GM23248 (cell line): ENCODE data around the gene STX18. TPM values are rescaled to one million over a fixed set of nuclear protein-coding genes. Genes with fewer than 3 reads are reported as not detected.

Experiments used
- DNase-seq: peaks from one replicate; pipeline ENCODE4 v3.0.0-alpha.2; 2015
- H2AFZ ChIP-seq: fragments of 200-600 bp; sonication (generic); 2 replicates; pipeline ENCODE4 v1.6.1; 2016; ENCODE audit warnings: antibody characterized with exemption
- H3F3A ChIP-seq: fragments of 200-600 bp; sonication (generic); 2 replicates; pipeline ENCODE4 v1.6.1; 2016; ENCODE audit warnings: mild to moderate bottlenecking, antibody characterized with exemption, mixed run types; ENCODE audit not compliant: insufficient read depth
- H3K27ac ChIP-seq: fragments of 200-600 bp; sonication (generic); 2 replicates; pipeline ENCODE4 v1.5.1; 2016; ENCODE audit warnings: mild to moderate bottlenecking
- H3K27me3 ChIP-seq: fragments of 200-600 bp; sonication (generic); replicated peaks from 2 replicates; pipeline ENCODE4 v1.6.1; 2016; ENCODE audit warnings: mild to moderate bottlenecking; ENCODE audit not compliant: insufficient read depth
- H3K36me3 ChIP-seq: fragments of 200-600 bp; sonication (generic); 2 replicates; pipeline ENCODE4 v1.6.1; 2016; ENCODE audit warnings: low read depth, mild to moderate bottlenecking
- H3K4me1 ChIP-seq: fragments of 200-600 bp; sonication (generic); 2 replicates; pipeline ENCODE4 v1.6.1; 2016; ENCODE audit warnings: mild to moderate bottlenecking; ENCODE audit not compliant: insufficient read depth
- H3K4me2 ChIP-seq: fragments of 200-600 bp; sonication (generic); one replicate; pipeline ENCODE4 v1.6.1; 2016; ENCODE audit warnings: mild to moderate bottlenecking; ENCODE audit not compliant: unreplicated experiment
- H3K4me3 ChIP-seq: fragments of 200-600 bp; sonication (generic); 2 replicates; pipeline ENCODE4 v1.5.1; 2016; ENCODE audit warnings: mild to moderate bottlenecking
- H3K79me2 ChIP-seq: fragments of 200-600 bp; sonication (generic); 2 replicates; pipeline ENCODE4 v1.6.1; 2016; ENCODE audit warnings: mild to moderate bottlenecking; ENCODE audit not compliant: insufficient read depth
- H3K9ac ChIP-seq: fragments of 200-600 bp; sonication (generic); 2 replicates; pipeline ENCODE4 v1.6.1; 2016; ENCODE audit warnings: mild to moderate bottlenecking
- H3K9me2 ChIP-seq: fragments of 200-600 bp; sonication (generic); 2 replicates; pipeline ENCODE4 v1.6.1; 2016; ENCODE audit warnings: mixed run types, mild to moderate bottlenecking, moderate library complexity; ENCODE audit not compliant: insufficient read depth
- H3K9me3 ChIP-seq: fragments of 200-600 bp; sonication (generic); one replicate; pipeline ENCODE4 v1.6.1; 2017; ENCODE audit warnings: low read depth
- H4K20me1 ChIP-seq: fragments of 200-600 bp; sonication (generic); 2 replicates; pipeline ENCODE4 v1.6.0; 2016; ENCODE audit not compliant: insufficient read depth
- EZH2 ChIP-seq: fragments of 200-600 bp; sonication (generic); IDR thresholded peaks from 2 replicates; pipeline ENCODE4 v1.6.1; 2018; ENCODE audit warnings: antibody characterized with exemption, mild to moderate bottlenecking; ENCODE audit not compliant: insufficient read depth, poor library complexity, severe bottlenecking
- EZH2phosphoT487 ChIP-seq: fragments of 200-600 bp; sonication (generic); IDR thresholded peaks from 2 replicates; pipeline ENCODE4 v1.6.1; 2018; ENCODE audit warnings: antibody characterized with exemption, moderate library complexity, mild to moderate bottlenecking, low read depth; ENCODE audit not compliant: insufficient read depth
- WGBS, 2 experiments: methylation state at CpG; one replicate each; pipeline ENCODE4 v1.1.6; 2015 to 2017; ENCODE audit warnings: low lambda C conversion rate in 2 of 2, low coverage in 1 of 2; ENCODE audit errors: missing lambda C conversion rate in 2 of 2; 5-methylcytosine and 5-hydroxymethylcytosine counted together
- in situ Hi-C: fragments of 300-500 bp; cut with MboI; formaldehyde crosslinking; loops from 2 replicates; pipeline ENCODE4 v1.15.0; 2020
- polyA plus RNA-seq: library from polyadenylated mRNA; unstranded; fragments of >200 nt; fragmentation: Nextera tagmentation; extraction: Ambion mirVana; gene quantifications from 2 replicates; pipeline ENCODE4 v1.2.1, GENCODE V29; 2016
- total RNA-seq: library from RNA; depleted of rRNA; stranded (reverse); fragments of >200 nt; shearing (Covaris generic); gene quantifications from 2 replicates; pipeline ENCODE4 v1.2.3, GENCODE V29; 2014

STX18 gene
- total and polyA plus RNA-seq, 2 experiments from 2014 or later, result 39.2 to 42.6 TPM

GRCh38 chr4:4529392-4529791, 12.5 kb downstream of the STX18 start:
- H3K4me2 ChIP-seq, result no peak overlapping the region
- no peak overlapping the region for H2AFZ ChIP-seq
- H3K9ac ChIP-seq, result no peak overlapping the region
- DNase-seq, result no peak
- H4K20me1 ChIP-seq, result 0 out of 2 replicates have a peak, but pooled peaks cover 5% of the 10 kb centered on the region
- 85 to 88% methylated on average over 5 of the region's 5 CpGs for WGBS, 2 experiments
- TF ChIP-seq EZH2, result no peak
- TF ChIP-seq EZH2phosphoT487, result no peak
- in situ Hi-C loops, result no loop called here
- H3K9me3 ChIP-seq, result no peaks in the 10 kb centered on the region
- no peaks in the 10 kb centered on the region for H3K27me3 ChIP-seq
- H3K9me2 ChIP-seq, result no peaks in the 10 kb centered on the region
- no peaks in the 10 kb centered on the region for H3F3A ChIP-seq
- no peak overlapping the region for H3K4me3 ChIP-seq
- no peaks in the 10 kb centered on the region for H3K4me1 ChIP-seq
- H3K27ac ChIP-seq, result no peak overlapping the region
- H3K36me3 ChIP-seq, result no peaks in the 10 kb centered on the region
- peaks cover 97% of the 10 kb centered on the region for H3K79me2 ChIP-seq

GRCh38 chr4:4526401-4526800, 15.4 kb downstream of the STX18 start:
- no peak for TF ChIP-seq EZH2phosphoT487
- TF ChIP-seq EZH2, result no peak
- H4K20me1 ChIP-seq, result no peaks in the 10 kb centered on the region

DNA sequence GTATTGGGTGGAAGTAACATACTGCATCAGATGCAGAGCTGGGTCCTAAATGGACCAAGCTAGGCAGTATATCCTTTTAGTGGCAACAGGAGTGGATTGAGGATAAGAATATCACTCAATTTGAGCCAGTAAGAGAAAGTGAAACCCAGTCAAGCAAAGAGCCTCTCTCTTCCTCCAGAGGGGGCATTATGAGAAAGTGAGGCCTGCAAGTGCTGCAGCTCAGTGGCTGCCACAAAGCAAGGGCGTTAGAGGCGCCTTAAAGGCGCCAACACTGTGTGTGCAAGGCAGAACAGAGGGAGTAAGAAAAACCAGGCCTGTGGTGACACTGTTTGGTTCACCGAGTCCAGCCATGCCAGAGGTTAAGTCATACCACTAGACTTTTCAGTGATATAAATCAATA, 17.5 kb downstream of the STX18 start:
- in situ Hi-C loops, result no loop called here

More at GRCh38 chr4:4526401-4526800, 15.4 kb downstream of the STX18 start:
- no peak overlapping the region for H3K4me2 ChIP-seq
- H3F3A ChIP-seq, result 0 out of 2 replicates have a peak, but pooled peaks cover 2% of the 10 kb centered on the region
- H3K27me3 ChIP-seq, result no peaks in the 10 kb centered on the region
- H2AFZ ChIP-seq, result no peak overlapping the region
- peaks cover 97% of the 10 kb centered on the region for H3K79me2 ChIP-seq
- H3K4me1 ChIP-seq, result peaks cover 12% of the 10 kb centered on the region
- no peak overlapping the region for H3K9ac ChIP-seq
- no peak for DNase-seq
- WGBS, 2 experiments, result 98 to 99% methylated on average over 6 of the region's 6 CpGs
- no peaks in the 10 kb centered on the region for H3K9me2 ChIP-seq
- no peak overlapping the region for H3K4me3 ChIP-seq
- no peaks in the 10 kb centered on the region for H3K36me3 ChIP-seq
- H3K9me3 ChIP-seq, result no peaks in the 10 kb centered on the region
- in situ Hi-C loops, result no loop called here
- no peak overlapping the region for H3K27ac ChIP-seq

GRCh38 chr4:4521731-4522130, 20.1 kb downstream of the STX18 start:
- WGBS, 2 experiments, result 53 to 56% methylated on average over 2 of the region's 2 CpGs
- Histone ChIP-seq H3F3A (peaks cover 11% of the 10 kb centered on the region; the same call in 1 of the 2 replicates), H3K9me2 (no peaks in the 10 kb centered on the region), H2AFZ (no peak overlapping the region), H3K9me3 (no peaks in the 10 kb centered on the region), H3K4me3 (no peak overlapping the region), H3K4me1 (peaks cover 35% of the 10 kb centered on the region), H3K9ac (no peak overlapping the region), H3K27me3 (no peaks in the 10 kb centered on the region), H3K4me2 (peak overlapping the region; percentile 9), H3K36me3 (no peaks in the 10 kb centered on the region), H4K20me1 (no peaks in the 10 kb centered on the region), H3K79me2 (peaks cover 100% of the 10 kb centered on the region), H3K27ac (no peak overlapping the region)
- no peak for DNase-seq
- in situ Hi-C loops, result no loop called here
- TF ChIP-seq EZH2 (no peak), EZH2phosphoT487 (no peak)

More for the DNA sequence above, 17.5 kb downstream of the STX18 start:
- Histone ChIP-seq H3K9me2 (no peaks in the 10 kb centered on the region), H3K27ac (no peak overlapping the region), H2AFZ (no peak overlapping the region), H3K9me3 (no peaks in the 10 kb centered on the region), H3K4me2 (no peak overlapping the region), H3K9ac (no peak overlapping the region), H4K20me1 (no peaks in the 10 kb centered on the region), H3K4me3 (no peak overlapping the region), H3K4me1 (peaks cover 32% of the 10 kb centered on the region), H3F3A (peaks cover 11% of the 10 kb centered on the region; the same call in 1 of the 2 replicates), H3K36me3 (no peaks in the 10 kb centered on the region), H3K79me2 (peaks cover 97% of the 10 kb centered on the region), H3K27me3 (no peaks in the 10 kb centered on the region)
- TF ChIP-seq EZH2 (no peak), EZH2phosphoT487 (no peak)
- WGBS, 2 experiments, result 74 to 79% methylated on average over 4 of the region's 4 CpGs
- DNase-seq, result peak; percentile 27

DNA sequence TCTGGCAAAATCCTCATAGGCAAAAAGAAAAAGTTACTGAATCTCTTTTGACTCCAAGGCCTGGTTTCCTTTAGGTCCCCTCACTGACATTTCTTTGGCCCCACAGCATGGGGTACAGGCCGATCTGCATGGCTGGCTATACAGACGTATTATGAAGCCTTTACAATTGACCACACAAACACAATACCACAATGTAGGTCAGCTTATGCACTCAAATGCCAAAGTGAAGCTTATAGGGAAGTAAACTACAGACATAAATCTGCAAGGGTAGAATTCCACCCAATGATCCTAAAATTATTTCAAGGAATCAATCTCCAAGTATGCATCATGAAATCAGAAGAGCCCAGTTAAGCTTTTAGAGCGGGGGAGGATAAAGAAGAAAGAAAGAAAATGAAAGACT, 20.7 kb downstream of the STX18 start:
- peak overlapping the region; percentile 9 for H3K4me2 ChIP-seq
- in situ Hi-C loops, result no loop called here
- H3F3A ChIP-seq, result peaks cover 11% of the 10 kb centered on the region; the same call in 1 of the 2 replicates
- no peaks in the 10 kb centered on the region for H3K27me3 ChIP-seq
- no peaks in the 10 kb centered on the region for H3K9me2 ChIP-seq
- H3K4me1 ChIP-seq, result peaks cover 35% of the 10 kb centered on the region
- TF ChIP-seq EZH2, result no peak
- TF ChIP-seq EZH2phosphoT487, result no peak
- no peak overlapping the region for H3K27ac ChIP-seq
- H3K4me3 ChIP-seq, result no peak overlapping the region
- no peaks in the 10 kb centered on the region for H3K36me3 ChIP-seq
- no peak for DNase-seq
- no peak overlapping the region for H3K9ac ChIP-seq
- no peak overlapping the region for H2AFZ ChIP-seq
- peaks cover 100% of the 10 kb centered on the region for H3K79me2 ChIP-seq
- H3K9me3 ChIP-seq, result no peaks in the 10 kb centered on the region
- 97 to 100% methylated on average over 3 of the region's 3 CpGs for WGBS, 2 experiments
- H4K20me1 ChIP-seq, result no peaks in the 10 kb centered on the region
